OCI-LY7 (cell line): ENCODE measurements around the gene SRGAP1. TPM values are rescaled to one million over a fixed set of nuclear protein-coding genes. Genes with fewer than 3 reads are reported as not detected.
"Not testable (repeated sequence)": the region's sequence is repeated elsewhere in the genome, so short reads cannot be mapped to it uniquely, and the experiment has no call there.

Experiments used
- BruUV-seq: library from RNA; stranded (reverse); fragments of 400-500 nt; replicated peaks from 2 replicates; lab custom pipeline; 2021; lab: Mats Ljungman, UMichigan
- CTCF ChIA-PET: fragments of 300-600 bp; sonication (Branson Sonifier 250); formaldehyde crosslinking; loops from one replicate; lab custom pipeline; 2022; ENCODE audit warnings: antibody characterized with exemption; ENCODE audit not compliant: unreplicated experiment; lab: Charles Lee
- POLR2A ChIA-PET: fragments of 300-600 bp; sonication (Branson Sonifier 250); formaldehyde crosslinking; loops from one replicate; lab custom pipeline; 2022; ENCODE audit warnings: antibody characterized with exemption; lab: Charles Lee
- DNase-seq: peaks from one replicate; pipeline ENCODE4 v3.0.0-alpha.2; 2015; ENCODE audit warnings: low spot score
- H2AFZ ChIP-seq: fragments of 200-600 bp; sonication (generic), shearing (Covaris generic); 2 replicates; pipeline ENCODE4 v1.6.1; 2014; ENCODE audit warnings: mild to moderate bottlenecking, antibody characterized with exemption, low read length, moderate library complexity
- H3K27ac ChIP-seq: fragments of 200-600 bp; sonication (generic); 2 replicates; pipeline ENCODE4 v1.5.1; 2014; ENCODE audit warnings: mixed run types, low read depth, mild to moderate bottlenecking, moderate library complexity, low read length, inconsistent platforms; ENCODE audit not compliant: poor library complexity, severe bottlenecking
- H3K36me3 ChIP-seq: fragments of 200-600 bp; sonication (generic); 2 replicates; pipeline ENCODE4 v1.6.1; 2014; ENCODE audit warnings: mild to moderate bottlenecking, antibody characterized with exemption, low read length, moderate library complexity, mixed read lengths; ENCODE audit not compliant: insufficient read depth
- H3K4me1 ChIP-seq: fragments of 200-600 bp; sonication (generic); 2 replicates; pipeline ENCODE4 v1.5.1; 2014; ENCODE audit warnings: mild to moderate bottlenecking, low read length; ENCODE audit not compliant: insufficient read depth, poor library complexity, severe bottlenecking
- H3K4me2 ChIP-seq: fragments of 200-600 bp; sonication (generic); 2 replicates; pipeline ENCODE4 v1.6.1; 2014; ENCODE audit warnings: mild to moderate bottlenecking, low read length
- H3K4me3 ChIP-seq: fragments of 200-600 bp; sonication (generic); 2 replicates; pipeline ENCODE4 v1.5.1; 2014; ENCODE audit warnings: mild to moderate bottlenecking, low read depth, low read length; ENCODE audit not compliant: poor library complexity, severe bottlenecking
- H3K79me2 ChIP-seq: fragments of 200-600 bp; sonication (generic); 2 replicates; pipeline ENCODE4 v1.6.1; 2016; ENCODE audit warnings: low read depth, mild to moderate bottlenecking, low read length, moderate library complexity, mixed read lengths; ENCODE audit not compliant: insufficient read depth
- H3K9me2 ChIP-seq: fragments of 200-600 bp; sonication (generic); 2 replicates; pipeline ENCODE4 v1.6.1; 2016; ENCODE audit warnings: mild to moderate bottlenecking, low read length, mixed read lengths; ENCODE audit not compliant: insufficient read depth
- H3K9me3 ChIP-seq: fragments of 200-600 bp; sonication (generic); 2 replicates; pipeline ENCODE4 v1.6.1; 2014; ENCODE audit warnings: mild to moderate bottlenecking, mixed run types, low read length, mixed read lengths
- H4K20me1 ChIP-seq: fragments of 200-600 bp; sonication (generic); 2 replicates; pipeline ENCODE4 v1.6.1; 2014; ENCODE audit warnings: mild to moderate bottlenecking, antibody characterized with exemption, low read length, moderate library complexity, mixed read lengths; ENCODE audit not compliant: insufficient read depth
- EZH2phosphoT487 ChIP-seq: fragments of 200-600 bp; sonication (generic); IDR thresholded peaks from 2 replicates; pipeline ENCODE4 v1.6.1; 2018; ENCODE audit warnings: low read depth, borderline replicate concordance, mild to moderate bottlenecking, mixed run types, antibody characterized with exemption, low read length, moderate library complexity, mixed read lengths
- intact Hi-C: fragments of 100-400 bp; cut with micrococcal nuclease; formaldehyde crosslinking; loops from one replicate; pipeline ENCODE4 v1.10.0; 2022; ENCODE audit not compliant: unreplicated experiment
- total RNA-seq, 2 experiments: library from RNA; depleted of rRNA in 1 of 2; stranded (reverse); fragments of >200 nt in 1 of 2; shearing (Covaris generic) in 1 of 2; gene quantifications; 2 replicates each; pipeline ENCODE4 v1.2.3, GENCODE V29; 2014 to 2022
- TF ChIP-seq, protein P1 (sequence below): fragments of 200-600 bp; sonication (generic); conservative IDR thresholded peaks from 2 replicates; pipeline ENCODE4 v1.5.1; 2014; ENCODE audit warnings: mild to moderate bottlenecking, antibody characterized with exemption, low read length, moderate library complexity, mixed read lengths

The SRGAP1 gene
- total RNA-seq, 2 experiments from 2014 or later, result 0.06 TPM; not detected in 1

DNA sequence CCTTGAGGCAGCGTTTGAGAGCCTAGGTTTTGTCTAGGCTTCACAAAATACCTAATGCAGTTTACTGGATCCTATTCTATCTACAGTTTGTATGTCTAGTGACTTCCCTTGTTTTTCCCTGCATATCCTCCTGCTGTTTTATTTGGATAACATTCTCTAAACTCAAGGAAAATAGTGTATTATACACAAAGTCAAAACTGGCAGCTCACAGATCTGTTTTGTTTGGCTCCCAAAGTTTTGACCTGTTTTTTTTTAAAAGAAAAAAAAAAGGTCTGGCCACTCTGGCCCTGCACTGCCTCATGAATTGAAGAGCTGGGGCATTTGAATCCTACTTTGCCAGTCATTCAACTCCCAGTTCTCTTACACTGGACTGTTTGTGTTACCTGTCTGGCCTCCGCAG is 222.3 kb downstream of the SRGAP1 start:
- Histone ChIP-seq H3K4me3 (no peak overlapping the region), H2AFZ (no peak overlapping the region), H3K79me2 (no peaks in the 10 kb centered on the region), H3K9me3 (no peaks in the 10 kb centered on the region), H3K4me2 (no peak overlapping the region), H4K20me1 (no peaks in the 10 kb centered on the region), H3K36me3 (no peaks in the 10 kb centered on the region), H3K9me2 (no peaks in the 10 kb centered on the region), H3K4me1 (no peaks in the 10 kb centered on the region), H3K27ac (no peak overlapping the region)
- no TSS peak for BruUV-seq
- TF ChIP-seq EZH2phosphoT487, result no peak
- TF ChIP-seq, protein P1, sequence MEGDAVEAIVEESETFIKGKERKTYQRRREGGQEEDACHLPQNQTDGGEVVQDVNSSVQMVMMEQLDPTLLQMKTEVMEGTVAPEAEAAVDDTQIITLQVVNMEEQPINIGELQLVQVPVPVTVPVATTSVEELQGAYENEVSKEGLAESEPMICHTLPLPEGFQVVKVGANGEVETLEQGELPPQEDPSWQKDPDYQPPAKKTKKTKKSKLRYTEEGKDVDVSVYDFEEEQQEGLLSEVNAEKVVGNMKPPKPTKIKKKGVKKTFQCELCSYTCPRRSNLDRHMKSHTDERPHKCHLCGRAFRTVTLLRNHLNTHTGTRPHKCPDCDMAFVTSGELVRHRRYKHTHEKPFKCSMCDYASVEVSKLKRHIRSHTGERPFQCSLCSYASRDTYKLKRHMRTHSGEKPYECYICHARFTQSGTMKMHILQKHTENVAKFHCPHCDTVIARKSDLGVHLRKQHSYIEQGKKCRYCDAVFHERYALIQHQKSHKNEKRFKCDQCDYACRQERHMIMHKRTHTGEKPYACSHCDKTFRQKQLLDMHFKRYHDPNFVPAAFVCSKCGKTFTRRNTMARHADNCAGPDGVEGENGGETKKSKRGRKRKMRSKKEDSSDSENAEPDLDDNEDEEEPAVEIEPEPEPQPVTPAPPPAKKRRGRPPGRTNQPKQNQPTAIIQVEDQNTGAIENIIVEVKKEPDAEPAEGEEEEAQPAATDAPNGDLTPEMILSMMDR, result no peak
- no peak for DNase-seq
- ChIA-PET POLR2A (interaction anchor here (0.5 kb wide), 1 partner anchor 54 kb away, joined by 5 read pairs; no protein-coding TSS in a partner anchor), CTCF (no interaction called here)
- intact Hi-C loops, result no loop called here

GRCh38 chr12:64070454-64070853 is 226.0 kb downstream of the SRGAP1 start:
- no TSS peak for BruUV-seq
- CTCF ChIA-PET, result no interaction called here
- Histone ChIP-seq H3K4me3 (no peak overlapping the region), H4K20me1 (no peaks in the 10 kb centered on the region), H3K36me3 (no peaks in the 10 kb centered on the region), H3K4me1 (no peaks in the 10 kb centered on the region), H2AFZ (no peak overlapping the region), H3K27ac (no peak overlapping the region), H3K79me2 (no peaks in the 10 kb centered on the region), H3K9me3 (no peaks in the 10 kb centered on the region), H3K9me2 (no peaks in the 10 kb centered on the region), H3K4me2 (no peak overlapping the region)
- intact Hi-C loops, result no loop called here
- DNase-seq, result no peak
- TF ChIP-seq, protein P1, result no peak
- TF ChIP-seq EZH2phosphoT487, result no peak
- POLR2A ChIA-PET, result no interaction called here

GRCh38 chr12:64072916-64073575 is 228.5 kb downstream of the SRGAP1 start:
- no TSS peak for BruUV-seq
- Histone ChIP-seq H3K4me1 (no peaks in the 10 kb centered on the region), H3K9me3 (no peaks in the 10 kb centered on the region), H2AFZ (no peak overlapping the region), H4K20me1 (no peaks in the 10 kb centered on the region), H3K36me3 (no peaks in the 10 kb centered on the region), H3K9me2 (no peaks in the 10 kb centered on the region), H3K27ac (no peak overlapping the region), H3K79me2 (no peaks in the 10 kb centered on the region), H3K4me2 (no peak overlapping the region), H3K4me3 (no peak overlapping the region)
- intact Hi-C loops, result no loop called here
- CTCF ChIA-PET, result no interaction called here
- no peak for TF ChIP-seq EZH2phosphoT487
- TF ChIP-seq, protein P1, result no peak
- POLR2A ChIA-PET, result no interaction called here
- no peak for DNase-seq

DNA sequence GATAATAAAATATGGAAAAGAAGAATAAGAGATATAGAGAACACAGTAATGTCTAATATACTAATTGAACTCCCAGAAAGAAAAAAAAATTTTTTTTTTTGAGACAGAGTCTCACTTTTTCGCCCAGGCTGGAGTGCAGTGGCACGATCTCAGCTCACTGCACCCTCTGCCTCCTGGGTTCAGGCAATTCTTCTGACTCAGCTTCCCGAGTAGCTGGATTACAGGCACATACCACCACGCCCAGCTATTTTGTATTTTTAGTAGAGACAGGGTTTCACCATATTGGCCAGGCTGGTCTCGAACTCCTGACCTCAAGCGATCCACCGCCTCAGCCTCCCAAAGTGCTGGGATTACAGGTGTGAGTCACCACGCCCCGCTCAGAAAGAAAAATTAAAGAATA is 232.1 kb downstream of the SRGAP1 start:
- CTCF ChIA-PET, DNase-seq, BruUV-seq, H3K9me3 ChIP-seq, H3K36me3 ChIP-seq, H3K9me2 ChIP-seq, H3K4me2 ChIP-seq, H2AFZ ChIP-seq, H3K79me2 ChIP-seq, H3K4me1 ChIP-seq, H3K4me3 ChIP-seq, H4K20me1 ChIP-seq, intact Hi-C loops, H3K27ac ChIP-seq: not testable (repeated sequence)
- POLR2A ChIA-PET, result interaction anchor here (0.7 to 1.2 kb wide), 2 partner anchors 11 to 143 kb away, joined by 3 to 4 read pairs; no protein-coding TSS in a partner anchor
